Tibial nerve (tissue), 4 donors: Measurements from ENCODE around the gene HAPLN2. TPM values are rescaled to one million over a fixed set of nuclear protein-coding genes. Genes with fewer than 3 reads are reported as not detected.
"Not testable (repeated sequence)": the region's sequence is repeated elsewhere in the genome, so short reads cannot be mapped to it uniquely, and the experiment has no call there.

ENCODE experiments used
- DNase-seq, 2 donors: peaks; one replicate each; pipeline ENCODE4 v3.0.0-alpha.2; 2019; ENCODE audit warnings: low spot score in 2 of 2
- H3K27ac ChIP-seq, 4 donors: fragments of 200-600 bp; sonication (generic) in 3 of 4; one replicate each; pipeline ENCODE4 v1.5.1; 2017 to 2019; ENCODE audit warnings: mild to moderate bottlenecking in 1 of 4
- H3K27me3 ChIP-seq, 2 donors: fragments of 200-600 bp; sonication (generic) in 1 of 2; one replicate each; pipeline versions ENCODE4 v1.5.1 to v1.6.0; 2017 to 2019
- H3K36me3 ChIP-seq, 3 donors: fragments of 200-600 bp; sonication (generic); one replicate each; pipeline ENCODE4 v1.5.1; 2018 to 2019
- H3K4me1 ChIP-seq, 4 donors: fragments of 200-600 bp; sonication (generic) in 3 of 4; one replicate each; pipeline ENCODE4 v1.5.1; 2017 to 2019
- H3K4me3 ChIP-seq, 4 donors: fragments of 200-600 bp; sonication (generic) in 3 of 4; one replicate each; pipeline ENCODE4 v1.5.1; 2017 to 2019; ENCODE audit warnings: mild to moderate bottlenecking in 1 of 4, moderate library complexity in 1 of 4
- H3K9me3 ChIP-seq, 4 donors: fragments of 200-600 bp; sonication (generic) in 3 of 4; one replicate each; pipeline ENCODE4 v1.5.1; 2017 to 2019
- EP300 ChIP-seq, 2 donors: sonication (generic); formaldehyde crosslinking; IDR thresholded peaks; one replicate each; pipeline ENCODE4 v1.6.1; 2017; ENCODE audit warnings: antibody characterized with exemption in 2 of 2, mild to moderate bottlenecking in 1 of 2
- POLR2A ChIP-seq, 2 donors: fragments of 450-650 bp; IDR thresholded peaks; one replicate each; pipeline ENCODE4 v1.6.1; 2017; ENCODE audit warnings: antibody characterized with exemption in 2 of 2, mild to moderate bottlenecking in 2 of 2, moderate library complexity in 2 of 2
- WGBS, 2 donors: methylation state at CpG; one replicate each; pipeline ENCODE4 v1.1.5; 2018; 5-methylcytosine and 5-hydroxymethylcytosine counted together
- total RNA-seq, 4 donors: library from RNA; depleted of rRNA; stranded (reverse); fragments of >200 nt; gene quantifications; one replicate each; pipeline ENCODE4 v1.1.0, GENCODE V29; 2016
- TF ChIP-seq, protein P1 (sequence below), 5 experiments: fragments of 200-600 bp in 3 of 5; fragments of 450-650 bp in 2 of 5; sonication (generic) in 3 of 5; IDR thresholded peaks; one replicate each; pipeline ENCODE4 v1.5.1; 2016 to 2019; ENCODE audit warnings: antibody characterized with exemption in 5 of 5, mild to moderate bottlenecking in 3 of 5, moderate library complexity in 2 of 5

HAPLN2 gene
- total RNA-seq, 4 donors from 2014 or later: 1.8 to 20.3 (median 10.6) TPM

DNA sequence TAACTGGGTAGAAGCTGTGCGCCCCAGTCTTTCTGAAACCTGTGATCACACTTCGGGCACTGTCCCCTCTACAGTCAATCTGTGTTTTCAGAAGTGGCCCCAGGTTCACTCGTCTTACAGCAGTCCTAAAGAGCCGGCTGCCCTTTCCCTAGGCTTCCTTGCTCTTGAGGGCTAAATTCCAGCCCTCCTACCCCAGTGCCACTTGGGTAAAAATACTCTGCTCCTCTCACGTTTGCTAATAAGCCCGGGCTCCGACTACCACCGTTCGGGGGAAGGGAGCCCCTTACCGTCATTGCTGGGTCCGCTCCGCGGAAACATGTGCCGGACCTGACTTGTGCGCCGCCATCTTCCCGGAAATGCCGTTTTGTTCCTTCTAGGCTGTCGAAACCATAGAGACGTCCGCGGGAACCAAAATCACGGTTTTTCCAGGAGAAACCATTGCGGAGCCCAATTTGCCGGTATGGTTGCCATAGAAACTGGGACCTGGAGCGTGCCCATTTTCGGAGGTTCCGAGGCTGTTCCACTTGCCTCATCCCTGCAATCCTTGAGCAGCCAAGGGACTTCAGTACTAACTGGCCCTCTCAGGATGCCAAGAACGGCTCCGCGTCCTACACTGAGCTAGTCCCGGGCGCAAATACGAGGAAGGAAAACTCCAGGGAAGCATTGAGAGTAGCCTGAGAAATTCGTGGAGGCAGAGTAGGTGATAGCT lies 17.9 kb upstream of the HAPLN2 start, which contains the start of gene GPATCH4:
Gene GPATCH4 (minus strand): TSS at position 358 of the 709 bp plus-strand sequence.
- Histone ChIP-seq H3K4me3 (peak within 1 kb of the TSS; percentile 53 to 82 (median 58)), H3K4me1 (peaks cover 0 to 29% (median 12%) of the 10 kb centered on the region in 4 donors), H3K9me3 (no peaks in the 10 kb centered on the region), H3K36me3 (peaks cover 0 to 29% (median 8%) of the 10 kb centered on the region in 3 donors), H3K27me3 (no peaks in the 10 kb centered on the region), H3K27ac (peak within 1 kb of the TSS; percentile 52 to 85 (median 62))
- 0 to 1% methylated on average over 29 to 35 of the region's 35 CpGs for WGBS, 2 donors
- DNase-seq: peak; percentile 50 to 66
- TF ChIP-seq EP300 (IDR thresholded peaks at IDR 0.05) (peak; percentile 62 to 78), POLR2A (IDR thresholded peaks at IDR 0.05) (no peak)
- TF ChIP-seq, protein P1, sequence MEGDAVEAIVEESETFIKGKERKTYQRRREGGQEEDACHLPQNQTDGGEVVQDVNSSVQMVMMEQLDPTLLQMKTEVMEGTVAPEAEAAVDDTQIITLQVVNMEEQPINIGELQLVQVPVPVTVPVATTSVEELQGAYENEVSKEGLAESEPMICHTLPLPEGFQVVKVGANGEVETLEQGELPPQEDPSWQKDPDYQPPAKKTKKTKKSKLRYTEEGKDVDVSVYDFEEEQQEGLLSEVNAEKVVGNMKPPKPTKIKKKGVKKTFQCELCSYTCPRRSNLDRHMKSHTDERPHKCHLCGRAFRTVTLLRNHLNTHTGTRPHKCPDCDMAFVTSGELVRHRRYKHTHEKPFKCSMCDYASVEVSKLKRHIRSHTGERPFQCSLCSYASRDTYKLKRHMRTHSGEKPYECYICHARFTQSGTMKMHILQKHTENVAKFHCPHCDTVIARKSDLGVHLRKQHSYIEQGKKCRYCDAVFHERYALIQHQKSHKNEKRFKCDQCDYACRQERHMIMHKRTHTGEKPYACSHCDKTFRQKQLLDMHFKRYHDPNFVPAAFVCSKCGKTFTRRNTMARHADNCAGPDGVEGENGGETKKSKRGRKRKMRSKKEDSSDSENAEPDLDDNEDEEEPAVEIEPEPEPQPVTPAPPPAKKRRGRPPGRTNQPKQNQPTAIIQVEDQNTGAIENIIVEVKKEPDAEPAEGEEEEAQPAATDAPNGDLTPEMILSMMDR (IDR thresholded peaks at IDR 0.05): peak in 1 of 5 experiments; percentile 20

DNA sequence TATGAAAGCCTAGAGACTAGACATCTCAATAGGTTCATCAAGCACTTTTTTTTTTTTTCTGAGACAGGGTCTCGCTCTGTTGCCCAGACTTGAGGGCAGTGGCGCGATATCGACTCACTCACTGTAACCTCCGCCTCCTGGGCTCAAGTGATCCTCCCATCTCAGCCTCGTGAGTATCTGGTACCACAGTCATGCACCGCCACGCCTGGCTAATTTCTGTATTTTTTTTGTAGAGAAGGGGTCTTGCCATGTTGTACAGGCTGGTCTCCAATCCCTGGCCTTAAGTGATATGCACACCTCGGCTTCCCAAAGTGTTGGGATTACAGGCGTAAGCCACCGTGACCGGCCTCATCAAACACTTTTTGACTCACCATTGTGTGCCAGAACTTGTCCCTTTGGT lies 17.3 kb upstream of the HAPLN2 start:
- DNase-seq: no peak
- no peak for TF ChIP-seq EP300 (IDR thresholded peaks at IDR 0.05)
- no peak for TF ChIP-seq POLR2A (IDR thresholded peaks at IDR 0.05)
- TF ChIP-seq, protein P1 (IDR thresholded peaks at IDR 0.05): no peak
- WGBS, 2 donors: 70 to 73% methylated on average over 12 of the region's 12 CpGs
- Histone ChIP-seq H3K4me1 (peaks cover 0 to 29% (median 12%) of the 10 kb centered on the region in 4 donors), H3K4me3 (peak overlapping the region; percentile 53 to 82 (median 58)), H3K27me3 (no peaks in the 10 kb centered on the region), H3K27ac (peak overlapping the region; percentile 52 to 85 (median 62)), H3K36me3 (peaks cover 0 to 23% (median 2%) of the 10 kb centered on the region in 3 donors), H3K9me3 (no peaks in the 10 kb centered on the region)

DNA sequence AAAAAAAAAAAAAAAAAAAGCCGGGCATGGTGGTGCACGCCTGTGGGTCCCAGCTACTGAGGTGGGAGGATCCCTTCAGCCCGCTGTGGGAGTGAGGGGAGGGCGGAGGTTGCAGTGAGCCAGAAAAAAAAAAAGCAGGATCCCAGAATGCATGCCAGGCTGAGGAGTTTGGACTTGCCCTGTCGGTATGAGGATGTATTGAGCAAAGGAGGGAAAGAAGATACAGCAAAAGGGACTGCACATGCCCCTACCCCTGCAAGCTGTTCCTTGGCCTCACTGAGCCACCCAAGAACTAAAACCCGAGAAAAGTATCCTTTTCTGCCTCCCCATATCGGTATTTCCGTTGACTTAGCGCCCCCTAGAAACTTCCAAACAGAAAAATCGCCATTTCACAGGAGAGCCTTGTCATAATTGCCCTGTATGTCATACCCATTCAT lies 16.6 kb upstream of the HAPLN2 start:
- no peaks in the 10 kb centered on the region for H3K27me3 ChIP-seq
- H3K4me3 ChIP-seq: no peak overlapping the region
- TF ChIP-seq, protein P1 (IDR thresholded peaks at IDR 0.05): peak in 1 of 5 experiments; percentile 21
- TF ChIP-seq EP300 (IDR thresholded peaks at IDR 0.05) (no peak), POLR2A (IDR thresholded peaks at IDR 0.05) (no peak)
- 36 to 41% methylated on average over 10 of the region's 10 CpGs for WGBS, 2 donors
- peaks cover 0 to 16% (median 0%) of the 10 kb centered on the region in 3 donors for H3K36me3 ChIP-seq
- H3K27ac ChIP-seq: no peak overlapping the region
- DNase-seq: no peak
- H3K9me3 ChIP-seq: no peaks in the 10 kb centered on the region
- H3K4me1 ChIP-seq: peaks cover 0 to 29% (median 12%) of the 10 kb centered on the region in 4 donors

DNA sequence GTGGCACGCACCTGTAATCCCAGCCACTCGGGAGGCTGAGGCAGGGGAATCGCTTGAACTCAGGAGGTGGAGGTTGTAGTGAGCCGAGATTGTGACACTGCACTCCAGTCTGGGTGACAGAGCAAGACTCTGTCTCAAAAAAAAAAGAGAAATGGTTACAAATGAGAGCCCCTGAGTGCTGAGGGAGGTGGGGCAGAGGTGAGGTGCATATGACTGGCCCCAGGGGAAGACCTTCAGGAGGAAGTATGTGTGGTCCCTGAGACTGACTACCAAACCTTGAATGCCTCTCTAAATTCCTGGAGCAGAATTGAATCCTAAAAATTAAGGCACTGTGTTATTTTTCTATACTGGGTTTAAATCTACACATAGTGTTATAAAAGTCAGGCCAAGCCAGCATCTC lies 11.9 kb upstream of the HAPLN2 start:
- not testable (repeated sequence) for H3K36me3 ChIP-seq, H3K27ac ChIP-seq, H3K4me3 ChIP-seq, H3K9me3 ChIP-seq, H3K4me1 ChIP-seq, DNase-seq
- H3K27me3 ChIP-seq: peaks cover 0 to 15% of the 10 kb centered on the region in 2 donors
- 85 to 86% methylated on average over 4 of the region's 4 CpGs for WGBS, 2 donors

DNA sequence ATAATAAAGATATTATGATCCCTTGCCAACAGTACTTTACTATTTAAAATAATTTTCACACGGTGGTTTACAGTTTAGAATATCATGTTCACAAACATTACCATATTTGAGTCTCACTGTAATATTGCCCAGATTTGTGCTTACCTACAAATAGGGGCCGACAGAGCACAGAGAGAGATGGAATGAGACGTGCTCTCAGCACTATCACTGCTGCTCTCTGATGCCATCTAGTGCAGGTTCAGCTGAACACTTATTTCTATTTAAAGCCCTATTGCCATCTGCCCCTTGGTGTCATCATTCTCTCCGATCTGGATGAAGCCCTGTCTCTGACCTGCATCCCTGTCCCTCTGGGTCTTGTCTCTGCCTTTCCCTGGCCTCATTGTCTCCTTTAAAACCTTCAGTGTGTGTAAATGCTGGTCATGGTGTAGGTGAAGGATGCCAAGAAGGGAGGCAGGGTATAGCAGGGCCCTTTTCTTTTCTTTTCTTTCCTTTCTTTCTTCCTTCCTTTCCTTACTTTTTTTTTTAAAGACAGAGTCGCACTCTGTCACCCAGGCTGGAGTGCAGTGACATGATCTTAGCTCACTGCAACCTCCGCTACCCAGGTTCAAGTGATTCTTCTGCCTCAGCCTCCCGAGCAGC lies 11.1 kb upstream of the HAPLN2 start:
- no peak overlapping the region for H3K4me3 ChIP-seq
- peaks cover 0 to 5% (median 0%) of the 10 kb centered on the region in 4 donors for H3K4me1 ChIP-seq
- peak in 1 of 2 donors; percentile 76 for DNase-seq
- no peaks in the 10 kb centered on the region for H3K36me3 ChIP-seq
- H3K27ac ChIP-seq: no peak overlapping the region
- no peaks in the 10 kb centered on the region for H3K9me3 ChIP-seq
- TF ChIP-seq POLR2A (IDR thresholded peaks at IDR 0.05) (no peak), EP300 (IDR thresholded peaks at IDR 0.05) (peak in 1 of 2 donors; percentile 47)
- TF ChIP-seq, protein P1 (IDR thresholded peaks at IDR 0.05): peak; percentile 50 to 87 (median 80)
- WGBS, 2 donors: 28 to 30% methylated on average over 7 of the region's 7 CpGs
- peaks cover 0 to 17% of the 10 kb centered on the region in 2 donors for H3K27me3 ChIP-seq
